Measurements from ENCODE around the gene ZCCHC7. TPM values are rescaled to one million over a fixed set of nuclear protein-coding genes. Genes with fewer than 3 reads are reported as not detected.

ZCCHC7 gene
- total RNA-seq, 2 donors from 2014 or later = 21.2 to 22.7 TPM

- peak; percentile 66 for TF ChIP-seq CTCF (conservative IDR thresholded peaks at IDR 0.05)
- no peak overlapping the region for H3K27ac ChIP-seq (ENCODE audit: low read depth, low read length)
- peaks cover 12% of the 10 kb centered on the region for H3K4me1 Mint-ChIP-seq
- no peaks in the 10 kb centered on the region for H3K36me3 ChIP-seq (ENCODE audit: control insufficient read depth, insufficient read depth, low read length)
- H3K4me3 Mint-ChIP-seq = no peak overlapping the region
- H3K4me3 ChIP-seq (ENCODE audit: low read length) = no peak overlapping the region
- no peak overlapping the region for H3K27ac Mint-ChIP-seq
- no peaks in the 10 kb centered on the region for H3K27me3 ChIP-seq (ENCODE audit: control insufficient read depth, insufficient read depth, low read length, poor library complexity, severe bottlenecking)
- H3K9ac ChIP-seq (ENCODE audit: extremely low read depth, low read length, poor library complexity, severe bottlenecking) = no peak overlapping the region
- no peak for DNase-seq
- no peaks in the 10 kb centered on the region for H3K27me3 Mint-ChIP-seq (ENCODE audit: insufficient read depth)
- H3K4me1 ChIP-seq (ENCODE audit: control insufficient read depth, insufficient read depth, low read length) = no peaks in the 10 kb centered on the region
- H3K9me3 Mint-ChIP-seq = no peaks in the 10 kb centered on the region
- H3K36me3 Mint-ChIP-seq (ENCODE audit: low read depth) = no peaks in the 10 kb centered on the region
- H3K9me3 ChIP-seq (ENCODE audit: control insufficient read depth, low read length) = no peaks in the 10 kb centered on the region
Measured at GRCh38 chr9:37295796-37296195, 175.4 kb downstream of the ZCCHC7 start.

GRCh38 chr9:37297592-37297991 lies 177.2 kb downstream of the ZCCHC7 start:
- Mint-ChIP-seq H3K4me1 (peaks cover 12% of the 10 kb centered on the region), H3K4me3 (no peak overlapping the region), H3K36me3 (ENCODE audit: low read depth) (no peaks in the 10 kb centered on the region), H3K27me3 (ENCODE audit: insufficient read depth) (no peaks in the 10 kb centered on the region), H3K27ac (no peak overlapping the region), H3K9me3 (no peaks in the 10 kb centered on the region)
- Histone ChIP-seq H3K36me3 (ENCODE audit: control insufficient read depth, insufficient read depth, low read length) (no peaks in the 10 kb centered on the region), H3K4me1 (ENCODE audit: control insufficient read depth, insufficient read depth, low read length) (no peaks in the 10 kb centered on the region), H3K9ac (ENCODE audit: extremely low read depth, low read length, poor library complexity, severe bottlenecking) (no peak overlapping the region), H3K4me3 (ENCODE audit: low read length) (no peak overlapping the region), H3K27ac (ENCODE audit: low read depth, low read length) (no peak overlapping the region), H3K27me3 (ENCODE audit: control insufficient read depth, insufficient read depth, low read length, poor library complexity, severe bottlenecking) (no peaks in the 10 kb centered on the region), H3K9me3 (ENCODE audit: control insufficient read depth, low read length) (no peaks in the 10 kb centered on the region)
- no peak for DNase-seq
- no peak for TF ChIP-seq CTCF (conservative IDR thresholded peaks at IDR 0.05)
- WGBS, 2 experiments (ENCODE audit: insufficient coverage in 1 of 2, insufficient read length in 1 of 2) = 86 to 92% methylated on average over 2 to 3 of the region's 3 CpGs

GRCh38 chr9:37300620-37301019 lies 180.2 kb downstream of the ZCCHC7 start:
- no peak overlapping the region for H3K4me3 Mint-ChIP-seq
- peaks cover 2% of the 10 kb centered on the region for H3K36me3 Mint-ChIP-seq (ENCODE audit: low read depth)
- H3K4me3 ChIP-seq (ENCODE audit: low read length) = no peak overlapping the region
- no peaks in the 10 kb centered on the region for H3K9me3 Mint-ChIP-seq
- no peaks in the 10 kb centered on the region for H3K36me3 ChIP-seq (ENCODE audit: control insufficient read depth, insufficient read depth, low read length)
- H3K27ac ChIP-seq (ENCODE audit: low read depth, low read length) = no peak overlapping the region
- TF ChIP-seq CTCF (conservative IDR thresholded peaks at IDR 0.05) = no peak
- no peak overlapping the region for H3K27ac Mint-ChIP-seq
- H3K27me3 Mint-ChIP-seq (ENCODE audit: insufficient read depth) = no peaks in the 10 kb centered on the region
- DNase-seq = no peak
- no peaks in the 10 kb centered on the region for H3K9me3 ChIP-seq (ENCODE audit: control insufficient read depth, low read length)
- 13% methylated on average over 1 of the region's 1 CpG; no CpG with 5 or more reads in 1 of the 2 experiments for WGBS, 2 experiments (ENCODE audit: insufficient coverage in 1 of 2, insufficient read length in 1 of 2)
- no peak overlapping the region for H3K9ac ChIP-seq (ENCODE audit: extremely low read depth, low read length, poor library complexity, severe bottlenecking)
- H3K27me3 ChIP-seq (ENCODE audit: control insufficient read depth, insufficient read depth, low read length, poor library complexity, severe bottlenecking) = no peaks in the 10 kb centered on the region
- peaks cover 4% of the 10 kb centered on the region for H3K4me1 Mint-ChIP-seq
- no peaks in the 10 kb centered on the region for H3K4me1 ChIP-seq (ENCODE audit: control insufficient read depth, insufficient read depth, low read length)

All from endodermal cell (in vitro differentiated cells).